ENCODE data around the gene SLC51B.

Gene SLC51B

DNA sequence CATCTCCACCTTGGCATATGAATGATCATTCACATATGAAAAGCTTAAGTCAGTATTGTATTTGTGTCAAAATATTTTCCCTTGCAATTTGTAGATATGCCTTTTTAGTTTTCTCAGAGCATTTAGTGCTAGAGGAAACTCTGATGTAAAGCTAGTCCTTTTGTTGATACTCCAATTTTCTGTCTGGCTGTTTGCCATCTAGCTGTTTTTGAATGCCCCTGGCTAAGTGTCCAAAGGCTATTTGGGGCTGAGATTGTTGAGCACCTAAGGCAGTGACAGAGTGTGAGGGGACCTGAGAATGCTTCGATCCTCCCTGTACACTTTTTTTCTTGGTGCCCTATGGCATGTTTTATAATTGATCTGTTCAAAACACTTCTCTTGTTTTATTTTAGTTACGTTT is 3.1 kb downstream of the SLC51B start:
- peaks cover 6% of the 10 kb centered on the region for H3K4me1 ChIP-seq (ENCODE audit: insufficient read depth, poor library complexity, severe bottlenecking)
- H3K9me3 ChIP-seq (ENCODE audit: severe bottlenecking) = no peaks in the 10 kb centered on the region
- no peak for TF ChIP-seq CTCF (IDR thresholded peaks at IDR 0.05; ENCODE audit: poor library complexity, severe bottlenecking)
- no peak overlapping the region for H3K4me3 ChIP-seq (ENCODE audit: severe bottlenecking)
- no peaks in the 10 kb centered on the region for H3K27me3 ChIP-seq (ENCODE audit: insufficient read depth, poor library complexity, severe bottlenecking)
- no peak overlapping the region for H3K27ac ChIP-seq (ENCODE audit: poor library complexity, severe bottlenecking)
- H3K36me3 ChIP-seq (ENCODE audit: low read depth) = no peaks in the 10 kb centered on the region
- DNase-seq (ENCODE audit: low spot score) (no peak), ATAC-seq (ENCODE audit: low read depth) (no peak)

DNA sequence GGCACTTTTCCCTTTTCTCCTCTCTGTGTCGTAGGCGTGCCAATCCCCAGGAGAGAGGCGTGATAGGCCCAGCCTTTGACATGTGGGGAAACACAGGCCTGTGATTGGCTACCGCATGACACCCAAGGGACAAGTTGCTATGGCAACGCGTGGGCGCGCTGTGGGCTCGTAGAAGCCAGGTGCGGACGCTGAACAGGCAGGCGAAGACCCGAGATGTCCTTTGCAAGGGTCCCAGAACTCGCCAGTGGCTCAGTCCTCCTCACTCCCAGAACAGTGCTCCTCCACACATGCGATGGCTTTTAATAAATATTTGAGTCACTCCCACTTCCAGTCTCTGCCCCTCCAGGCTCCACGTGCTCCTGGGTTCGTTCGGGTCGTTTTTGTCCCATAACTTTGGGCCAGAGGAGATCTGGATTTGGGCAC is 4.2 kb downstream of the SLC51B start:
- Histone ChIP-seq H3K27ac (ENCODE audit: poor library complexity, severe bottlenecking) (no peak overlapping the region), H3K9me3 (ENCODE audit: severe bottlenecking) (no peaks in the 10 kb centered on the region), H3K36me3 (ENCODE audit: low read depth) (no peaks in the 10 kb centered on the region), H3K4me1 (ENCODE audit: insufficient read depth, poor library complexity, severe bottlenecking) (no peaks in the 10 kb centered on the region), H3K27me3 (ENCODE audit: insufficient read depth, poor library complexity, severe bottlenecking) (no peaks in the 10 kb centered on the region), H3K4me3 (ENCODE audit: severe bottlenecking) (peak overlapping the region; percentile 10)
- TF ChIP-seq CTCF (IDR thresholded peaks at IDR 0.05; ENCODE audit: poor library complexity, severe bottlenecking) = no peak
- DNase-seq (ENCODE audit: low spot score) = peak; percentile 98
- peak; percentile 99 for ATAC-seq (ENCODE audit: low read depth)

GRCh38 chr15:65050270-65050669 is 5.1 kb downstream of the SLC51B start:
- TF ChIP-seq CTCF (IDR thresholded peaks at IDR 0.05; ENCODE audit: poor library complexity, severe bottlenecking) = no peak
- no peaks in the 10 kb centered on the region for H3K27me3 ChIP-seq (ENCODE audit: insufficient read depth, poor library complexity, severe bottlenecking)
- ATAC-seq (ENCODE audit: low read depth) (no peak), DNase-seq (ENCODE audit: low spot score) (no peak)
- H3K9me3 ChIP-seq (ENCODE audit: severe bottlenecking) = no peaks in the 10 kb centered on the region
- no peak overlapping the region for H3K27ac ChIP-seq (ENCODE audit: poor library complexity, severe bottlenecking)
- H3K36me3 ChIP-seq (ENCODE audit: low read depth) = no peaks in the 10 kb centered on the region
- H3K4me1 ChIP-seq (ENCODE audit: insufficient read depth, poor library complexity, severe bottlenecking) = no peaks in the 10 kb centered on the region
- H3K4me3 ChIP-seq (ENCODE audit: severe bottlenecking) = no peak overlapping the region

DNA sequence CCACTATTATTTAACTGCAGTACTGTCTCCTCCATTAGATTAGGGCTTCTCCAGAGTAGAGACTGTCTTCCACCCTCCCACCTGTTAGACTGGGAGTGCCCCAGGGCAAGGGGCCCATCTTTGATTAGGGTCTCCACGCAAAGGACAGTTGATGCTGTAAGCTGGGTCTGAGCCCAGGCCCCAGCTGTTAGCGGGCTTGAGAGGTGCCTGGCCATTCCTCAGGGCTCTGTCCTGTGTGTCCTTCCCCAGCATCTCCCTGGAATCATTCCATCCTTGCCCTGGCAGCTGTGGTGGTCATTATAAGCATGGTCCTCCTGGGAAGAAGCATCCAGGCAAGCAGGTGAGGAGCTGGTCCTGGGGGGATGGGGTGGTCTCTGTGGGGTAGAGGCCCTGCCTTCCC is 6.1 kb downstream of the SLC51B start:
- Histone ChIP-seq H3K4me1 (ENCODE audit: insufficient read depth, poor library complexity, severe bottlenecking) (no peaks in the 10 kb centered on the region), H3K4me3 (ENCODE audit: severe bottlenecking) (no peak overlapping the region), H3K36me3 (ENCODE audit: low read depth) (no peaks in the 10 kb centered on the region), H3K27ac (ENCODE audit: poor library complexity, severe bottlenecking) (no peak overlapping the region), H3K9me3 (ENCODE audit: severe bottlenecking) (no peaks in the 10 kb centered on the region), H3K27me3 (ENCODE audit: insufficient read depth, poor library complexity, severe bottlenecking) (no peaks in the 10 kb centered on the region)
- TF ChIP-seq CTCF (IDR thresholded peaks at IDR 0.05; ENCODE audit: poor library complexity, severe bottlenecking) = no peak
- DNase-seq (ENCODE audit: low spot score) (no peak), ATAC-seq (ENCODE audit: low read depth) (no peak)

DNA sequence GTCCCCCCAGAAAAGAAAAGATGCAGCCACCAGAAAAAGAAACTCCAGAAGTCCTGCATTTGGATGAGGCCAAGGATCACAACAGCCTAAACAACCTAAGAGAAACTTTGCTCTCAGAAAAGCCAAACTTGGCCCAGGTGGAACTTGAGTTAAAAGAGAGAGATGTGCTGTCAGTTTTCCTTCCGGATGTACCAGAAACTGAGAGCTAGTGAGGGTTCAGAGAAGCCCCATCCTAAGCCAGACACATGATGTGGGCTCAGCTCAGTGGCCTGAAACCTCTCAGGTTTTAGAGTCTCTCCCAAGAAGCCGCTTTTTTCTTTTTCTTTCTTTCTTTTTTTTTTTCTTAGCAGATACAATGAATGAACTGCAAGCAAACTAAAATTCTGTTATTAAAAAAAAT is 7.8 kb downstream of the SLC51B start:
- no peaks in the 10 kb centered on the region for H3K36me3 ChIP-seq (ENCODE audit: low read depth)
- no peaks in the 10 kb centered on the region for H3K4me1 ChIP-seq (ENCODE audit: insufficient read depth, poor library complexity, severe bottlenecking)
- H3K9me3 ChIP-seq (ENCODE audit: severe bottlenecking) = no peaks in the 10 kb centered on the region
- ATAC-seq (ENCODE audit: low read depth) = no peak
- DNase-seq (ENCODE audit: low spot score) = no peak
- H3K27me3 ChIP-seq (ENCODE audit: insufficient read depth, poor library complexity, severe bottlenecking) = no peaks in the 10 kb centered on the region
- H3K27ac ChIP-seq (ENCODE audit: poor library complexity, severe bottlenecking) = no peak overlapping the region
- H3K4me3 ChIP-seq (ENCODE audit: severe bottlenecking) = no peak overlapping the region
- no peak for TF ChIP-seq CTCF (IDR thresholded peaks at IDR 0.05; ENCODE audit: poor library complexity, severe bottlenecking)
